HEK293T (cell line): ENCODE results near the gene OPALIN.

Experiments used
- CTBP1 ChIP-seq: fragments of 450-650 bp; IDR thresholded peaks from 2 replicates; pipeline ENCODE4 v1.6.1; 2016; ENCODE audit warnings: borderline replicate concordance
- FOXA1 ChIP-seq: fragments of 450-650 bp; IDR thresholded peaks from 2 replicates; pipeline ENCODE4 v1.6.1; 2016; ENCODE audit warnings: mild to moderate bottlenecking
- FOXM1 ChIP-seq: fragments of 450-650 bp; IDR thresholded peaks from 2 replicates; pipeline ENCODE4 v1.6.1; 2017; ENCODE audit warnings: mild to moderate bottlenecking, borderline replicate concordance
- NFRKB ChIP-seq: fragments of 450-650 bp; IDR thresholded peaks from 2 replicates; pipeline ENCODE4 v1.6.1; 2016; ENCODE audit warnings: mild to moderate bottlenecking, moderate library complexity
- TARDBP ChIP-seq: fragments of 450-650 bp; IDR thresholded peaks from 2 replicates; pipeline ENCODE4 v1.6.1; 2016

DNA sequence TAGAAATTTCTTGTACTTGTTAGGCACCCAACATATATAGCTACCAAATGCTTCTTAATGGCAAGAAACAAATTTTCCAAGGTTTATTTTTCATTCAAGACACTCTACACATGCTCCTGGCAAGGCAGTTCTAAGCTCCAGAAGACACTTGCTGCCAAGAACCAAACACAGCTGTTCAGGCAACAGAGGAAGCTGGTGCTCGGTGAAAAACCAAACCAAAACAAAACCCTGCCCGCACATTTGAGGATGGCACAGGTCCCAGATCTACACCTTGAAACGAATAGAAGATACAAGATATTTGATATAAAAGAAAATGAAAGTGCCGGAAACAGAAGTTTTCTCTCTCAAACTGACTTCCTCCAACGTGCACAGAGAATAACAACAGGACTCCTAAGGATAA, 59.4 kb downstream of the OPALIN start:
- TF ChIP-seq NFRKB (no peak), FOXA1 (no peak), TARDBP (no peak), CTBP1 (no peak), FOXM1 (no peak)
